PC-9 (cell line): ENCODE results near the gene ENTHD1.

Source experiments
- EZH2 ChIP-seq: fragments of 200-600 bp; sonication (generic); IDR thresholded peaks from 2 replicates; pipeline ENCODE4 v1.8.0; 2017; ENCODE audit warnings: antibody characterized with exemption, low read depth
- TF ChIP-seq, protein P1 (sequence below): fragments of 200-600 bp; sonication (generic); conservative IDR thresholded peaks from 2 replicates; pipeline ENCODE4 v1.6.1; 2017; ENCODE audit warnings: mixed run types, antibody characterized with exemption, mild to moderate bottlenecking, moderate library complexity

DNA sequence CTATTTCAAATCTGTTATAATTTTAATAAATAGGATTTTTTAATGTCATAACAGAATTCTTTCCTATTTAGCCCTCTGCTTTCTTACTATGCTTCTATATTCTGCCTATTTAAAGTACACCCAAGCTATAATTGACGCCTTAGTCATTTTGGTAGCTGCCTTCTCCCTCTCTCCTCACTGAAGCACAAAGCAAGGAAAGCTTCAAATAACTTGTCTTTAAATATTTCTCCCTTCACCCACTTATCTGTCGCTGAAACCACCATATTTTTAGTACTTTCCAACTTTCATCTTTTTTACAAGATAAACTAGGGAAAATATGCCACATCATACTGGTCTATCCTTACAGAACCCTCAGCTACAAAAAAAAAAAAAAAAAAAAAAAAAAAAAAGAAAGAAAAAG is 127.9 kb downstream of the ENTHD1 start:
- TF ChIP-seq, protein P1, sequence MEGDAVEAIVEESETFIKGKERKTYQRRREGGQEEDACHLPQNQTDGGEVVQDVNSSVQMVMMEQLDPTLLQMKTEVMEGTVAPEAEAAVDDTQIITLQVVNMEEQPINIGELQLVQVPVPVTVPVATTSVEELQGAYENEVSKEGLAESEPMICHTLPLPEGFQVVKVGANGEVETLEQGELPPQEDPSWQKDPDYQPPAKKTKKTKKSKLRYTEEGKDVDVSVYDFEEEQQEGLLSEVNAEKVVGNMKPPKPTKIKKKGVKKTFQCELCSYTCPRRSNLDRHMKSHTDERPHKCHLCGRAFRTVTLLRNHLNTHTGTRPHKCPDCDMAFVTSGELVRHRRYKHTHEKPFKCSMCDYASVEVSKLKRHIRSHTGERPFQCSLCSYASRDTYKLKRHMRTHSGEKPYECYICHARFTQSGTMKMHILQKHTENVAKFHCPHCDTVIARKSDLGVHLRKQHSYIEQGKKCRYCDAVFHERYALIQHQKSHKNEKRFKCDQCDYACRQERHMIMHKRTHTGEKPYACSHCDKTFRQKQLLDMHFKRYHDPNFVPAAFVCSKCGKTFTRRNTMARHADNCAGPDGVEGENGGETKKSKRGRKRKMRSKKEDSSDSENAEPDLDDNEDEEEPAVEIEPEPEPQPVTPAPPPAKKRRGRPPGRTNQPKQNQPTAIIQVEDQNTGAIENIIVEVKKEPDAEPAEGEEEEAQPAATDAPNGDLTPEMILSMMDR: no peak
- no peak for TF ChIP-seq EZH2
